Activated CD8-positive, alpha-beta memory T cell treated with anti-CD3 and anti-CD28 coated beads for 36 hours (primary cell): ENCODE data around the gene WDR91. TPM values are rescaled to one million over a fixed set of nuclear protein-coding genes. Genes with fewer than 3 reads are reported as not detected.

Source experiments
- CTCF ChIA-PET: fragments of 350-600 bp; sonication (Branson Sonifier 250); formaldehyde crosslinking; loops from one replicate; lab custom pipeline; 2021; ENCODE audit warnings: antibody characterized with exemption; lab: Charles Lee
- POLR2A ChIA-PET: fragments of 350-600 bp; sonication (Branson Sonifier 250); formaldehyde crosslinking; loops from one replicate; lab custom pipeline; 2021; ENCODE audit warnings: antibody characterized with exemption; lab: Charles Lee
- total RNA-seq, 2 experiments: library from RNA; stranded (reverse); gene quantifications; one replicate each; pipeline ENCODE4 v1.2.3, GENCODE V29; 2021

The WDR91 gene
- total RNA-seq, 2 experiments from 2014 or later = 23.9 to 29.1 TPM

DNA sequence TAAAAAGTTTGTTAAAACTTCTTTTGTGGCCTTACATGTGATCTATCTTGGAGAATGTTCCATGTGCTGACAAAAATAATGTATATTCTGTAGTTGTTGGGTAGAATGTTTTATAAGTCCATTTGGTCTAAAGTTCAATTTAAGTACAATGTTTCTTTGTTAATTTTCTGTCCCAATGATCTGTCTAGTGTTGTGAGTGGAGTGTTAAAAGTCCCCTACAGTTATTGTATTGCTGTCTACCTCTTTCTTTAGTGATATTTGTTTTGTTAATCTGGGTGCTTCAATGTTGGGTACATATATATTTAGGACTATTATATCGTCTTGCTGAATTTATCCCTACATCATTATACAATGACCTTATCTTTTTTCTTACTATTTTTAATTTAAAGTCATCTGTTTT, 56.6 kb downstream of the WDR91 start:
- ChIA-PET CTCF (no interaction called here), POLR2A (no interaction called here)

DNA sequence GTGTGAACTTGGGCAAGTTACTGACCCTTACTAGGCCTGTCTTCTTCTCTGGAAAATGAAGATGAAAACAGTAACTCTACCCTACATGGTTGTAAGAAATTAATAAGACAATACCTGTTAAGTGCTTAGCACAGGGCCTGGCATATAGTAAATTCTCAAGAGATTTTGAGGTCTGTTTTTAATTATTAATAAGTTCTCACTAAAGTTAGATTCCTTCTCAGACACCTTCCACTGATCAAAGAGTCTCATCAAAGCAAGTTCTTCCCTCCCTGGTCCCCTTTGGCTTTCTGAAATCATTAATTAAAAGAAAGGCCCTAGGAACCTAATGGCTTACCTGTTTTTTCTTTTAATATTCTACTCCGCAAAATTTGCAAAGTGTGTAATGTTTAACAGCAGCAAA, 58.9 kb downstream of the WDR91 start:
- POLR2A ChIA-PET = no interaction called here

DNA sequence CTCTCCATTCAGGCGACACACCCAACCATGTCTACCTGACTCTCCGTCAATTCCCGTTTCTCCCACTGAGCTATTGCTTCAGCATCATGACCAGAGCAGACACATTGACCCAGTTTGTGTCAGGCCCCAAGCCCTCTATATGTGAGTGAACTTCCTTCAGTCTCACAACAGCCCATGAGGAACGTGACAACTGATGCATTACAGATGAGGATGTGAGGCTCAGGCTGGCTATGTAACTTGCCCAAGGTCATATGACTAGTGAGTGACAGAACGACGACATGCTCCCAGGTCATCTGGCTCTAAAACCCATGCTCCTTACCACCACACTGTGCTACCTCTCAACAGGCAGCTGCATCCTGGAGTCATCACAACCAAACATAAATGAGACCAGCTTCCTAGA, 59.8 kb downstream of the WDR91 start:
- ChIA-PET CTCF (interaction anchor here (0.9 to 1.9 kb wide), 2 partner anchors 14 to 18 kb away, joined by 3 to 5 read pairs; no protein-coding TSS in a partner anchor), POLR2A (interaction anchor here (1.7 kb wide), 1 partner anchor 20 kb away, joined by 4 read pairs; no protein-coding TSS in a partner anchor)

More for the DNA sequence above, 58.9 kb downstream of the WDR91 start:
- CTCF ChIA-PET = no interaction called here

DNA sequence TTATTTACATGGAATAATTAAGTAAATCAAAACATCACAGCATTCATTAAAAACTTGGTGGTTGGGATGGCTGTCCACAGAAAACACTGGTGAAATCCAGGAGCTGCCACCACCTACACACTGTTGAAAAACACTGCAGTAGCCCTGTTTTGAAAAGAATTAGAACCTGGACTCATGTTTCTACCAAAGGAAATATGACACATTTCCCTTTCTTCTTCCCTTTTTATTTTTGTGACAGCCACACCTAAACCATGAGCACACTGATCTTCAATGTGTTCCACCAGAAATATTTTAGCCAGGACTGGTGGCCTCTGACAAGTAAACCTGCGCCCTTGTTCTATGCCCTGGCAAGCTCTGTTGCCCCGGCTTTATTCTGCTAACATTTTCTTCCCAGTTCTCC, 60.2 kb downstream of the WDR91 start:
- POLR2A ChIA-PET = interaction anchor here (1.7 kb wide), 1 partner anchor 20 kb away, joined by 4 read pairs; no protein-coding TSS in a partner anchor
- CTCF ChIA-PET = interaction anchor here (0.9 to 1.9 kb wide), 2 partner anchors 14 to 18 kb away, joined by 3 to 5 read pairs; no protein-coding TSS in a partner anchor

GRCh38 chr7:135150072-135150782, 61.1 kb downstream of the WDR91 start:
- ChIA-PET POLR2A (interaction anchor here (1.7 kb wide), 1 partner anchor 21 kb away, joined by 4 read pairs; no protein-coding TSS in a partner anchor), CTCF (interaction anchor here (1.9 kb wide), 1 partner anchor 19 kb away, joined by 5 read pairs; no protein-coding TSS in a partner anchor)

GRCh38 chr7:135147899-135148721, 63.2 kb downstream of the WDR91 start, which contains the start of gene TMEM140:
TSS of gene TMEM140 (plus strand) at chr7:135148072. CDS start at chr7:135164442, 16,370 bp downstream.
- ChIA-PET POLR2A (interaction anchor here (0.6 to 2.9 kb wide), 7 partner anchors 12 to 687 kb away, joined by 3 to 23 read pairs (median 5); partner anchors contain the start of genes AGBL3 and CYREN), CTCF (interaction anchor here (0.6 to 2.4 kb wide), 4 partner anchors 21 to 152 kb away, joined by 3 to 10 read pairs (median 4); no protein-coding TSS in a partner anchor)

DNA sequence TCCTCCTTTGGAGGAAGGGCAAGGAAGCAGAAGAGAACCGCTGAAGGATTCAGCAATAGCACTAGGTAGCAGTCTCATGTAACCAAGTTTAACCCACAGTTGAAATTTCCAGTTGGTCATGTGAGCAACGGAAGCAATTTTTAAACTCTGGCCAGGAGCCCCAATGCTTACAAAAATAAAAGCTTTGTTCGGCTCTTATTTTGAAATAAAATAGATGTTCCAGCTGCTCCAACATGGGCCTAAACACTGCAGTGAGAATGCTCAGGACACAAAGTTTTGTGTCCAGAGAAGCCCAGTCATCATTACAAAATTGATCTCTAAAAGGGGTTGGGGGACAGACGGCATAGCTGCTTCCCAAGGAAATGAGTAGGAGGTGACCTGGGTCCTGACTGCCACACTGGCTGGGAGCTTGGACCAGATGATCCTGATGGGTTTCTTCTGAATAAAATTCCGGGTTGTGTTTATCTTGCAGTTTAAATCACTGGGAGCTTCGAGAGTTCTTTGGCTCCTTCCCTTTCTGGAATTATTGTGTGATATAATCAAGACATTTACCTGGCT, 63.9 kb downstream of the WDR91 start:
- CTCF ChIA-PET = interaction anchor here (0.9 to 2.4 kb wide), 3 partner anchors 22 to 161 kb away, joined by 3 to 10 read pairs (median 5); partner anchors contain the start of gene AGBL3

GRCh38 chr7:135143885-135144668, 67.2 kb downstream of the WDR91 start:
- CTCF ChIA-PET = no interaction called here
- POLR2A ChIA-PET = no interaction called here

More for the DNA sequence above, 63.9 kb downstream of the WDR91 start:
- POLR2A ChIA-PET = interaction anchor here (0.7 to 2.9 kb wide), 6 partner anchors 13 to 161 kb away, joined by 3 to 23 read pairs (median 6); partner anchors contain the start of genes AGBL3 and CYREN

Other genes with a start within 250 kb of the WDR91 start
- gene AGBL3, start 225.0 kb downstream of the WDR91 start, total RNA-seq = 1 to 10 TPM; 2.2 to 3.4 TPM
- gene TMEM140, start 63.5 kb downstream of the WDR91 start, total RNA-seq = 1 to 10 TPM; 2.8 to 3.0 TPM
- 10 to 100 TPM; 71.4 to 71.7 TPM for gene CYREN, start 40.8 kb downstream of the WDR91 start, total RNA-seq
- gene STRA8, start 22.3 kb upstream of the WDR91 start, total RNA-seq = not detected